H1 (cell line): ENCODE results near the gene FNDC1. TPM values are rescaled to one million over a fixed set of nuclear protein-coding genes. Genes with fewer than 3 reads are reported as not detected.

Source experiments
- EP300 ChIP-seq, 2 experiments: IDR thresholded peaks; 1 replicate in 1 of 2; 2 replicates in 1 of 2; pipeline ENCODE4 v1.6.1; 2011 to 2012; ENCODE audit warnings: low read depth in 2 of 2, low read length in 2 of 2, mild to moderate bottlenecking in 2 of 2, borderline replicate concordance in 1 of 2, inconsistent platforms in 1 of 2, moderate library complexity in 1 of 2
- MAFK ChIP-seq: IDR thresholded peaks from 2 replicates; pipeline ENCODE4 v1.6.1; 2012; ENCODE audit warnings: low read depth, mild to moderate bottlenecking, improper control_type of control experiment, low read length
- NRF1 ChIP-seq: IDR thresholded peaks from 2 replicates; pipeline ENCODE4 v1.6.1; 2011; ENCODE audit warnings: mild to moderate bottlenecking, low read depth, low read length, improper control_type of control experiment
- polyA plus RNA-seq, 7 experiments: library from polyadenylated mRNA; depleted of rRNA in 3 of 7; stranded (reverse) in 5 of 7; unstranded in 2 of 7; fragments of >200 nt in 5 of 7; fragments of 200-250 nt in 2 of 7; gene quantifications; 1 replicate in 5 of 7; 2 replicates in 1 of 7; 4 replicates in 1 of 7; pipeline versions ENCODE4 v1.2.1 to v1.2.3, GENCODE V29; 2011 to 2013; ENCODE audit warnings: missing spikeins in 2 of 7, mixed read lengths in 2 of 7
- total RNA-seq: library from RNA; stranded (reverse); fragmentation: NEBNext Ultra II Directional; extraction: Animal tissue kit (Norgen Biotek cat#: 25700); gene quantifications from 2 replicates; pipeline ENCODE4 v1.2.1, GENCODE V29; 2021
- TF ChIP-seq, protein P1 (sequence below): IDR thresholded peaks from 2 replicates; pipeline ENCODE4 v1.6.1; 2012; ENCODE audit warnings: low read length, inconsistent platforms

The FNDC1 gene
- total and polyA plus RNA-seq, 2 of the 8 experiments (the other 6 are each of a cell fraction or from before 2014, with no cell fraction given): 0.06 to 0.30 TPM

DNA sequence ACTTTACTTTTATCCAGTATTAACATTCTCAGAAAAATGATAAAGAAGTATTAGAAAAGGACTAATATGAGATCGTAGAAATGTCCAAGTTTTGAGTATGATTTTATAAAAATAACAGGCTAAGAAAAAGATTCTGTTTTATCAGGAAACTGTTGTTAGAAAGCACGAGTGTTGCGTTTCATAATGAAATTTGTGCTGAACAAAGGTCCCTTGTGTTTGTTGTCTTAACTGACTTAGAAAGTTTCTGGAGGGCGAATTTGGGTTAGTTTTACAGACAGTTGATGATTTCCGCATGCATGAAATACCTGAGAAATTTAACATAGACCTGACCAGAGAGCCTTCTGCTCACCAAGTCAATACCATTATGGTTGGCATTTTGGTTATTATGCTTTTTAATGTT is 136.0 kb downstream of the FNDC1 start (continued):
- TF ChIP-seq, protein P1, sequence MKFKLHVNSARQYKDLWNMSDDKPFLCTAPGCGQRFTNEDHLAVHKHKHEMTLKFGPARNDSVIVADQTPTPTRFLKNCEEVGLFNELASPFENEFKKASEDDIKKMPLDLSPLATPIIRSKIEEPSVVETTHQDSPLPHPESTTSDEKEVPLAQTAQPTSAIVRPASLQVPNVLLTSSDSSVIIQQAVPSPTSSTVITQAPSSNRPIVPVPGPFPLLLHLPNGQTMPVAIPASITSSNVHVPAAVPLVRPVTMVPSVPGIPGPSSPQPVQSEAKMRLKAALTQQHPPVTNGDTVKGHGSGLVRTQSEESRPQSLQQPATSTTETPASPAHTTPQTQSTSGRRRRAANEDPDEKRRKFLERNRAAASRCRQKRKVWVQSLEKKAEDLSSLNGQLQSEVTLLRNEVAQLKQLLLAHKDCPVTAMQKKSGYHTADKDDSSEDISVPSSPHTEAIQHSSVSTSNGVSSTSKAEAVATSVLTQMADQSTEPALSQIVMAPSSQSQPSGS: no peak
- TF ChIP-seq MAFK (no peak), NRF1 (no peak), EP300 (IDR thresholded peaks at IDR 0.05; ENCODE audit: borderline replicate concordance in 1 of 2, low read depth in 2 of 2, low read length in 2 of 2) (no peak)
- TF ChIP-seq, all 59 proteins: peak for 0
